ENCODE measurements around the gene PDE3B.
"Not testable (repeated sequence)": the region's sequence is repeated elsewhere in the genome, so short reads cannot be mapped to it uniquely, and the experiment has no call there.

Gene PDE3B

GRCh38 chr11:14678350-14678749 lies 34.7 kb downstream of the PDE3B start:
- no peak for DNase-seq

DNA sequence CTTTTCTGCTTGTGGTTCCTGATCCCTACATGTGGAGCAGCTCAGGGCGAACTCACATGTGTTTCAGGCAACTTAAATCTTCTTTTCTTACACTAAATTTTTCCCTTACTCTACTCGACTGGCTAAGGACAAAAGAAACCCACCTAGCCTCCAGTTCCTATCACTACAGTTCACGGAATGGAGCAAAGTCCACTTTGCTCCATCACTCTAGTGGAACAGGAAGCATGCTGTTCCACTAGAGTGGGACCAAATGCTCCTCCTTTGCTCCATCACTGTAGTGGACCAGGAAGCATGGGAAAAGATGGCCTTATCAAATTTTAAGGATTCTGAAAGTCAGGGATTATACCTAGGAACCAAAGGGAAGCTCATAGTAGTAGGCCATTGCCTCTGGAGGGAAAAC lies 36.1 kb downstream of the PDE3B start:
- DNase-seq: no peak

DNA sequence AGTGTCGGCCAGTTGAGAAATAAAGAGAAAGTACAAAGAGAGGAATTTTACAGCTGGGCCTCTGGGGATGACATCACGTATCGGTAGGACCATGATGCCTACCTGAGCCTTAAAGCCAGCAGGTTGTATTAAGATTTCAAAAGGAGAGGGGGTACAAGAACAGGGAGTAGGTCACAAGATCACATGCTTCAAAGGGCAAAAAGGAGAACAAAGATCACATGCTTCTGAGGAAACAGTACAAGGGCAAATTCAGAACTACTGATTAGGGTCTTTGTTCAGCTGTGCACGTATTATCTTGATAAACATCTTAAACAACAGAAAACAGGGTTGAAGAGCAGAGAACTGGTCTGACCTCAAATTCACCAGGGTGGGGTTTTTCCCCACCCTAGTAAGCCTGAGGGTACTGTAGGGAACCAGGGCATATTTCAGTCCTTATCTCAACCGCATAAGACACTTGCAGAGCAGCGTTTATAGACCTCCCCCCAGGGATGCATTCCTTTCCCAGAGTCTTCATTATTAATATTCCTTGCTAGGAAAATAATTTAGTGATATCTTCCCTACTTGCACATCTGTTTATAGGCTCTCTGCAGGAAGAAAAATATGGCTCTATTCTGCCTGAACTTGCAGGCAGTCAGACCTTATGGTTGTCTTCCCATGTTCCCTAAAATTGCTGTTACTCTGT lies 40.8 kb downstream of the PDE3B start:
- not testable (repeated sequence) for DNase-seq

DNA sequence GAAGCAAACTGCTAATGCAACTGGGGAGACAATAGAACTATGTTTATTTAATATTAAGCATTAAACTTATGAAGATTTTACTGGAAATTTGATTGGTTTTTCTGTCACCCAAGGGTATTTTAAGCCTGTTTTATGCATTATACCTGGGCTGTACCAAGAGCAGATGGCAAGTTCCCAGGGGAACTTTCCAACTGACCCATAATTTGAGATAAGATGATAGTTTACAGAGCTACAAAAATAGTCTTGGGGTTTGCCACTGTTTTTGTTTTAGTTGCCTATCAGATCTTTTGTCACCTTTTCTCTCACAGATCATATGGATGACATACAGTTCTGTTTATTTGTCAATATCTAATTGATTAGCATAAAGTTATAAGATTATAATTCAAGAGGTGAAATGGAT lies 43.9 kb downstream of the PDE3B start:
- DNase-seq: no peak

DNA sequence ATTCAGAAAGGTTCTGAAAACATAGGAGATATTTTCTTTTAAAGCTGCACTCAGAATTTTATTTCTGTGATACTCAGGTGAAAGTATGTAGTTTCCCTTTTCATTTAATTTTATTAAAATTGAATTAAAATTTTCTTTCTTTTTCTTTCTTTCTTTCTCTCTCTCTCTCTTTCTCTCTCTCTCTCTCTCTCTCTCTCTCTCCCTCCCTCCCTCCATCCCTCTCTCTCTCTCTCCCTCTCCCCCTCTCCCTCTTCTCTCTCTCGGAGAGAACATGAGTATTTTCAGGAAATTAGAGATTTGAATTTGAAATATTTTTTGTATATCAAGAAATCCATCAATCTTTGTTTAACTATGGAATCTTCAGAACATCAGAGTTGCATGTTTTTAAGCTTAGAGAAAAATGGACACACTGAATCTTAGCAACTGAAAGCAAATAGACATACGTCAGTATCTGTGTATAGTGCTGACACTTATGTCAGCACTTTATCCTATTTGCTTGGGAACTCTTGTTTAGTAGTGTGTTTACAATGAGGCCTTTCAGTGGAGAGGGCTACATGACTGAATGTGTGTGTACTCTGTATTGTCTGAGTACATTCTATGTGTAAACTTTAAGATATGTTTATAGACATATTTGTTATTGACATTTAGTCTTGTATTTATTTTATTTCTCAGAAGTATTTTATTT lies 44.5 kb downstream of the PDE3B start:
- DNase-seq: no peak

DNA sequence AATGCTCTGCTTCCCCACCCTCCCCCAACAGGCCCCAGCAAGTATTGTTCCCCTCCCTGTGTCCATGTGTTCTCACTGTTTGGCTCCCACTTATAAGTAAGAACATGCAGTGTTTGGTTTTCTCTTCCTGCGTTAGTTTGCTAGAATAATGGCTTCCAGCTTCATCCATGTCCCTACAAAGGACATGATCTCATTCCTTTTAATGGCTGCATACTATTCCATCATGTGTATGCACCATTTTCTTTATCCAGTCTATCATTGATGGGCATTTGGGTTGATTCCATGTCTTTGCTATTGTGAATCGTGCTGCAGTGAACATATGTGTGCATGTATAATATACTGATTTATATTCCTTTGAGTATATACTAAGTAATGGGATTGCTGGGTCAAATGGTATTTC lies 52.1 kb downstream of the PDE3B start:
- not testable (repeated sequence) for DNase-seq

DNA sequence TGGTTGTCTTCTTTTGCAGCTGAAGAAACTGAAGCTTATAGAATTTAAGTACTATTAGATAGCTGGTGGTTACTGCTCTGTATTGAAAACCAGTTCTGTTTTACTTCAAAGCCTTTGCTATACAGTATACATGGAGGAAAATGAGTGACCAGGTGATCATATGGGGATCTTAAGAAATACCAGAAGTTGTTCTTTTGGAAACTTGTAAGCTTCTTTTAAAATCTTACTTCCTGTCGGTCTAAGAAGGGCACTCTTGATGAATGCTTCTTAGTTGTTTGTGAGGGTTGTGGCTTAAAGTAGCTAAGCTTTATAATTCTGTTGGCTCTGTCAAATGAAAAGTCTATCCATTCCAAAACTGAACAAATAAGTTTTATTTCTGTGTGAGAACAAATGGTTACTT lies 55.2 kb downstream of the PDE3B start:
- DNase-seq: no peak

- no peak for DNase-seq
These were observed 57.0 kb downstream of the PDE3B start for GRCh38 chr11:14700593-14700992.

DNA sequence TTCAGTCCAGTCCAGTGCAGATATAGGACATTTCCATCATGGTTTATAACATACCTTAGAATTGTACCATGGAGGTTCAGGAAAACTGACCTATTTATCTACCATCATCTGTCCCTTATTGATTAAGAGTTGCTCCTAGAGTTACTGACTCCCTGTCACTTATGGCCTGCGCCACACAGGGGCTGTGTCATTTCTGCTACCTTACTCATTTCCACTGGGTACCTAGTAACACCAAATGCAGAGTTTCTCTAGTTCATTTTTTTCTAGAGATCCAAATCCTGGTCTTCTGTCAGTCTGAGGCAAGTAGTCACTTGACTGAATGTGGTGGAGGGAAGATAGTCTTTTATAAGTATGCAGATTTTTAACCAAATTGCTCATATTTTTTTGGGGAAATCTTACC lies 59.2 kb downstream of the PDE3B start:
- no peak for DNase-seq

GRCh38 chr11:14703731-14704130 lies 60.1 kb downstream of the PDE3B start:
- no peak for DNase-seq

GRCh38 chr11:14705067-14705466 lies 61.5 kb downstream of the PDE3B start:
- DNase-seq: no peak

- DNase-seq: no peak
These were observed 70.1 kb downstream of the PDE3B start for GRCh38 chr11:14713496-14714244.

DNA sequence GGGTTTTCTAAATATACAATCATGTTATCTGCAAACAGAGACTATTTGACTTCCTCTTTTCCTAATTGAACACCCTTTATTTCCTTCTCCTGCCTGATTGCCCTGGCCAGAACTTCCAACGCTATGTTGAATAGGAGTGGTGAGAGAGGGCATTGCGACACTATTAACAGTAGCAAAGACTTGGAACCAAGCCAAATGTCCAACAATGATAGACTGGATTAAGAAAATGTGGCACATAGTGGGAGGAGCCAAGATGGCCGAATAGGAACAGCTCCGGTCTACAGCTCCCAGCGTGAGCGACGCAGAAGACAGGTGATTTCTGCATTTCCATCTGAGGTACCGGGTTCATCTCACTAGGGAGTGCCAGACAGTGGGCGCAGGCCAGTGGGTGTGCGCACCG lies 72.1 kb downstream of the PDE3B start:
- not testable (repeated sequence) for DNase-seq

DNA sequence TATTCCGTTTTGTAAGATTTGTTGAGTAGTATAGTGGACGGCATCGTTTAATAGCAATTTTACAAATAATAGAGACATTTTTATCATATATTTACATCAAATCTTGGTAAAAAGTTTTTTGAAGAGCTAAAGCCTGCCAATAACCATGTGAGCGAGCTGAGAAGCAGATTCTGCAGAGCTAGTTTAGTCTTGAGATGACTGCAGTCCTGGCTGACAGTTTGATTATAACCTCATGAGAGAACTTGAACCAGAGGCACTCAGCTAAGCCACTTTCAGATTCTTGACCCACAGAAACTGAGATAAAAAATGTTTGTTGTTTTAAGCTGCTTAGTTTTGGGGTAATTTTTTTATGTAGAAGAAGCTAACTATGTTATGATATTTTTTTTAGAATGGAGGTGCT lies 78.9 kb downstream of the PDE3B start:
- no peak for DNase-seq

GRCh38 chr11:14725150-14725549 lies 81.5 kb downstream of the PDE3B start:
- DNase-seq: no peak

- no peak for DNase-seq
These were observed 83.6 kb downstream of the PDE3B start for GRCh38 chr11:14727215-14727614.

DNA sequence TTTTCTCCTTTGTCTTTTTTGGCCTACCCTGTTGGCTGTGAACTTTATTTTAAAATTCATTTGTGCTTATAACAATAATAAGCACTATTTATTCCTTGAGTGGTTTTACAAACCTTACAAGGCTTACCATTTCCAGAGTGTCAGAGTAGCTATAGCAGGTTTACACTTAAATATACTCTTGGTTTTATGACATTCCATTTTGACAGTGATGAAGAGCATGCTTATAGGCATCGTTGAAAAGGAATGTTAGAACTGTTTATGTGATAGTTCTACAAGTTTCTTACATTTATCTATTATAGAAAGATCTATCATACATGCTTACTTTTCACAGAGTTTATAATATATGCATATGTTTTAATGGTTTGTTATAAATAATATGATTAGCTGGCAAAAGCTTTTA lies 84.1 kb downstream of the PDE3B start:
- DNase-seq: no peak

- DNase-seq: not testable (repeated sequence)
These were observed 96.9 kb downstream of the PDE3B start for GRCh38 chr11:14740539-14740938.

DNA sequence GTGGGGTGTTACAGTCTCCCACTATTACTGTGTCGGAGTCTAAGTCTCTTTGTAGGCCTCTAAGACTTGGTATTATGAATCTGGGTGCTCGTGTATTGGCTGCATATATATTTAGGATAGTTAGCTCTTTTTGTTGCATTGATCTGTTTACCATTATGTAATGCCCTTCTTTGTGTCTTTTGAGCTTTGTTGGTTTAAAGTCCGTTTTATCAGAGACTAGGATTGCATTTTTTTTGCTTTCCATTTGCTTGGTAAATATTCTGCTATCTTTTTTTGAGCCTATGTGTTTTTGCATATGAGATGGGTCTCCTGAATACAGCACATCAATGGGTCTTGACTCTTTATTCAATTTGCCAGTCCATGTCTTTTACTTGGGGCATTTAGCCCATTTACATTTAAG lies 97.6 kb downstream of the PDE3B start:
- no peak for DNase-seq

DNA sequence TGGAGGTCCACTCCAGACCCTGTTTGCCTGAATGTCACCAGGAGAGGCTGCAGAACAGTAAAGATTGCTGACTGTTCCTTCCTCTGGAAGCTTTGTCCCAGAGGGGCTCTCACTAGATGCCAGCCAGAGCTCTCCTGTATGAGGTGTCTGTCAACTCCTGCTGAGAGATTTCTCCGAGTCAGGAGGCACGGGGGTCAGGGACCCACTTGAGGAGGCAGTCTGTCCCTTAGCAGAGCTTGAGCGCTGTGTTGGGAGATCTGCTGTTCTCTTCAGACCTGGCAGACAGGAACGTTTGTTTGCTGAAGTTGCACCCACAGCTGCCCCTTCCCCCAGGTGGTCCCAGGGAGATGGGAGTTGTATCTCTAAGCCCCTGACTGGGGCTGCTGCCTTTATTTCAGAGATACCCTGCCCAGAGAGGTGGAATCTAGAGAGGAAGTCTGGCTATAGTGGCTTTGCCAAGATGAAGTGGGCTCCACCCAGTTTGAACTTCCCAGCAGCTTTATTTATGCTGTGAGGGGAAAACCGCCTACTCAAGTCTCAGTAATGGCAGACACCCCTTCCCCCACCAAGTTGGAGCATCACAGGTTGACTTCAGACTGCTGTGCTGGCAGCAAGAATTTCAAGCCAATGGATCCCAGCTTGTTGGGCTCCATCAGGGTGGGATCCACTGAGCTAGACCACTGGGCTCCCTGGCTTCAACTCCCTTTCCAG lies 99.4 kb downstream of the PDE3B start:
- DNase-seq: no peak

DNA sequence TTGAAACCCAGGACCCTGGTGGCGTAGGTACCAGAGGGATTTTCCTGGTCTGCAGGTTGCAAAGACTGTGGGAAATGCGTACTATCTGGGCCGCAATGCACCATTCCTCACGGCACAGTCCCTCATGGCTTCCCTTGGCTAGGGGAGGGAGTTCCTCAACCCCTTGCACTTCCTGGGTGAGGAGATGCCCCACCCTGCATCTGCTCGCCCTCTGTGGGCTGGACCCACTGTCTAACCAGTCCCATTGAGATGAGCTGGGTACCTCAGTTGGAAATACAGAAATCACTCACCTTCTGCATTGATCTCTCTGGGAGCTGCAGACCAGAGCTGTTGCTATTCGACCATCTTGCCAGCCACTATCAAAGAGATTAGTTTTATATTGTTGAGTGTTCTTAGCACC lies 100.1 kb downstream of the PDE3B start:
- not testable (repeated sequence) for DNase-seq

- no peak for DNase-seq
These were observed 103.3 kb downstream of the PDE3B start for GRCh38 chr11:14746857-14747395.

DNA sequence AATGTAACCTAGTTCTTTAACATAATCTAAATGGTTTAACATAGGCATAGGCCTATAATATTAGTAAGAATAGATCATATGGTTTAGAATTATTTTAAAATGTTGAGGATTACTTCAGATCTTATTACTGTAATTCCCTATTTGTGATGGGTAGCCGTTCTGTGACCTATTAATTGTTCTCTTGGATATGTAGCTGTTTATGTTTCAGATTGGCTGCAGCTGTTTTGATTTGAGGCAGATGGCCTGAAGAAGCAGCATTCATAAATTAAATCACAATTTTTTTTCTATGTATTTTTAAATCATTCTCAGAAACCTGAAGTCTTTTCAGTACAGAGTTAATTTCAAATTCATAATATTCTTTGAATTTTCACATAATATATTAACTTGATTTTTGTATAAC lies 104.5 kb downstream of the PDE3B start:
- DNase-seq: no peak

All from islet precursor cell (in vitro differentiated cells).